ENCODE results near the gene CERCAM.

CERCAM gene

GRCh38 chr9:128420651-128421481, at the start of gene CERCAM:
Gene CERCAM (plus strand): TSS chr9:128420857. CDS start chr9:128420878, 21 bp downstream.
- peak in 2 of 3 experiments; percentile 72 to 75 for DNase-seq

- DNase-seq, result no peak
These were observed 49.0 kb upstream of the CERCAM start for GRCh38 chr9:128371630-128372117.

- no peak for DNase-seq
These were observed 48.4 kb upstream of the CERCAM start for GRCh38 chr9:128372188-128372641.

DNA sequence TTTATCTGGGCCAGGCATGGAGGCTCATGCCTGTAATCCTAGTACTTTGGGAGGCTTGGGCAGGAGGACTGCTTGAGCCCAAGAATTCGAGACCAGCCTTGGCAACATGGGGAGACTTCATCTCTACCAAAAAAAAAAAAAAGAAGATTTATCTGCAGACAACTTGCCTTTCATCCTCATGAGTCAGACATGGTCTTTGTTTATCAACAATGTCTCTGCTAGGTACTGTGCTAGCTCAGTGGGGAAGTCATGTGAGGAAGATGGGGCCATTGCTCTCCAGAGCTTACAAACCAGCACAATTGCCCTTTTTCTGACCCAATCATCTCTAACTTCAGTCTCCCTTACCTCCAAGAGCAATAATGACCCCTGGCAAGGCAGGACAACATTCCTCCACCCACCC, 47.9 kb upstream of the CERCAM start:
- DNase-seq, result no peak

DNA sequence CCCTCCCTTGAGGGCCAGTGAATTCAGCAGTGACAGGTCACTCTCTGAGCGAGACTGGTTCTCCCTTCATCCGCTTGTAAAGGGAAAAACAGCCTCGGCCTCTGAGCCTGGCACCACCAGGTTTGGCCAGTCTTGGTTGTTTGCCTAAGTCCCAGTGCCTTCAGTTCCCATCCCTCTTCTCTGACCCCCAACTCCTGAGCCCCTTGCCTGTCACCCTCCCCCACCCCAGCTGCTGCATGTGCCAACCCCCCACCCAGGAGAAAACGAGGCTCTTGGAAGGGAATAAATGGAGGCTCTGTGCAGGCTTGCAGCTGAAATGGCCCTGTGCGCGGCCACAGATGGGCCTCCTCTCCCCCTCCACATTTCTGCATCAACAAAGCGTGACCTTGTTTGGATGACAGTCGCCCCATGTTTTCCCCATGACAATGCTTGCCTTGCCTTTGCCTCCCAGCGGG, 46.4 kb upstream of the CERCAM start:
- DNase-seq, result no peak

DNA sequence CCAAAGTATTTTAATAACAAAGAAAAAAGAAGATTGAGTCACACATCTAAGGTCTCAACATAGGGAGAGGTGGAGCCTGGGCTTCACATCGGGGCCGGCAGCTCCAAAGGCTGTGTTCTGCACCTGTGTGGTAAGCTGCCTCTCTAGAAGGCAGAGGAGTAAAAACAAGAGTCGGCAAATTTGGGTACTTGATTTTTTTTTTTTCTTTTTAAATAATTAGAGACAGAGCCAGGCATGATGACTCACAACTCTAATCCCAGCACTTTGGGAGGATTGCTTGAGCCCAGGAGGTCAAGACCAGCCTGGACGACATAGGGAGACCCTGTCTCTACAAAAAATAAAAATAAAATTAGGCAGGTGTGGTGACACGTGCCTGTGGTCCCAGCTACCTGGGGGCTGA, 44.8 kb upstream of the CERCAM start:
- DNase-seq, result no peak

- peak in 1 of 3 experiments; percentile 22 for DNase-seq
These were observed 38.4 kb upstream of the CERCAM start for GRCh38 chr9:128382261-128382660.

DNA sequence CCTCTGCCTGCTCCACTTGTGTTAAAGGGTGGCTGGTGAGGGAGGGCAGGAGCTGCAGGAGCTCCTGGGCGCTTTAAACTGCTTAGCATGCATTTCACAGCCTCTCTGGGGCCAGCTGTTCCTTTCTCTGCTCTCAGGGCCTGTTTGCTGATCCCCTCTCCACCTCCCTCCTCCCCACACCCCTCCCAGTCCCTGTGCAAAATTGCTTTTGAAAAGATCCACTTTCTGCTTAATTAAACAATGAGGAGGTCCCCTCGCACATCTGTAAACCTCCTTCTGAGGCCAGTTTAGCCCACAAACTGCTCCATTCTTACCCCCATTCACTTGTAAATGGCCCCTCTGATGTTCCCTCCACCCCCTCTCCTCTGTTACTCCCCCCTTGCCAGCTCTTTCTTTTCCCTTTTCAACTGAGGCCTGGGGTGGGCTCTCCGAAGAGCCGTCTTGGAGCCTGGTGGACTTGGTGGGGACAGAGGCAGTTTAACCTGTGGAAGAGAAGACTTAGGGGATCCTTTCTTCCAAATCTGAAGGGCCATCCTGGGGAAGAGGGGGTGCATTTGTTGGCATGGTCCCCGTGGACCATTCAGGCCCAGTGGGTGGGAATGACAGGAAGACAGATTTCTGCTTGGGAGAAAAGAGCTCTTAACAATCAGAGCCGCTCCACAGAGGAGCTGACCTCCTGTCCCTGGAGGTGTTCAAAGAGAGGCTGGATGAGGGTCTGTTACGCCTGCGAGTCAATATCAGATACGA, 37.5 kb upstream of the CERCAM start:
- DNase-seq, result peak in 2 of 3 experiments; percentile 27 to 77

DNA sequence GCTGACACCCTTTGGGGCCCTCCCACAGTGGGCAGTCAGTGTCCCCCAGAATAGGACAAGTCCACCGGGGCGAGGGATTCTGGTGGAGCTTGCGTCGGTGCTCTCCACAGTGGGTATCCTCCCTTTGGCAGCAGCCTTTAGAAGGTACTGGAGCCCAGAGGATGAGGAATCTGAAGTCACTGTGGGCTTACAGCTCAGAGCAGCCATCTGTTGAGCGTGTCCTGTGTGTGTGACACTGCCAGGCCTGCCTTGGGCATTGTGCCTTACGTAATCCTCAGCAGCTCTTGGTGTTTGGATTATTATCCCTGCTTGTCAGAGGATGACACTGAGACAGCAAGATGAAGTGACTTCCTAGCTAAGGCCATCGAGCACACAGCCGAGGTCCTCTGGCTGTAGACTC, 36.9 kb upstream of the CERCAM start:
- DNase-seq, result no peak

DNA sequence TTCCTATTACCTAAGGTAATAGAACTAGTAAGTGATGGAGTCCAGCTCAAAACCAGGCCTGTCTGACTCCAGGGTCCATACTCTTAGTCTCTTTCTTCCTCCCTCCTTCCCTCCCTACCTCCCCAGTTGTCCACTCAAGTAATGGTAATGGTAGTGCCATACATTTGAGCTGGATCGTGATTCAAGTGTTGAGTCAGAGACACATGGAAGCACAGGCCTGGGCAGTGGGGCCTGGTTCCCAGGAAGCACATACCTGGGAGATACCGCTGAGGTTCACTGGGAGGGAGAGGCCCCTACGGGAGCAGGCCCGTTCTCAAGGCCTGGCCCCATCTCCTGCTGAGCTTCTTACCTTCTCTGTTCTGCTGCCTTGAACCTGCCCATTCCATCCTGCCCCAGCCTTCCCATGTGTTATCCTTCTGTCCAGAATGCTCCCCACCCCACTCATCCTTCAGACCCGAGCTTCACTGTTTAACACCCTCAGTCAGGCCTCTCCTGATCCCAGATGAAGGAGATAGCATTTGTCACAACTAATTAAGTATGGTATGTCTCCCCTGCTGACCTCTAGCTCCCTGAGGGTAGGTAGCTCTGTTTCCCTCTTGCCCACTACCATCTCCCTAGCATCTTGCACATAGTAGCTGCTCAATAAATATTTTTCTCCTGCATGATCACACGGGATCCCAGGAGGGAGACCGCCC, 35.7 kb upstream of the CERCAM start:
- DNase-seq, result no peak

GRCh38 chr9:128385496-128386460, 34.9 kb upstream of the CERCAM start:
- DNase-seq, result no peak

- DNase-seq, result no peak
These were observed 32.5 kb upstream of the CERCAM start for GRCh38 chr9:128388150-128388549.

DNA sequence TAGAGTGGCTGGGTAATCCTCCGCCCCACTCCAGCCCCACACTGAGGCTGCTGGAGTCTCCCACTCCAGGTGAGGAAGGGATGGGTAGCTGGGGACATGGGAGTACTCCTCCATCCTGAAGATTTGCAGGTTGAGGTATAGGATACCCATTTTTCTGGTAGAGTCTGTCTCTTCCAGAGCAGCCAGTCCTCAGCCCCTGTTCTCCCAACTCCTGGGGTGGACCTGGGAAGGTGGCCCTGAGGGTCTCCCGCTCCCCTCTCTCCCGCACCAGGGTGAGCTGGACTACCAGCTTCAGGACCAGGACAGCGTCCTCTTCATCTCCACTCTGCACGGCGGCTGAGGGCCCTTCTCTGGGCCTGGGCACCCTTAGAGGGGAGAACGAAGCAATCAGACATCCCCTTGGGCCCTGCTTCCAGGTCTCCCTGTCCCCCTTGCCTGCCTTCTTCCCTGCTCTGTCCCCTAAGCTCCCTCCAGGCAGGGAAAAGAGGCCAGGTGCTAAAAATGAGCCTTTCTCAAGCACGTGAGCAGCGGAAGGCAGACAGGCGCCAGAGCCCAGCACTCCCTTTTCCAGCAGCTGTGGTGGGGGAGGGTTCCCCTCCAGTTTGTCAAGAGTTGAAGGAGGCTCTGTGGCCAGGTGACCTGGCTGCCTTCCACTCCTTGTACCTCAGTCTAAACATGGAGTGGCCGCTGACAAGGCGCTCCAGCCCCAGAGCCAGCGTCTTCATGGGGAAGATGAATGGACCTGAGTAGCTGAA, 31.1 kb upstream of the CERCAM start:
- DNase-seq, result peak; percentile 61 to 93 (median 77)

DNA sequence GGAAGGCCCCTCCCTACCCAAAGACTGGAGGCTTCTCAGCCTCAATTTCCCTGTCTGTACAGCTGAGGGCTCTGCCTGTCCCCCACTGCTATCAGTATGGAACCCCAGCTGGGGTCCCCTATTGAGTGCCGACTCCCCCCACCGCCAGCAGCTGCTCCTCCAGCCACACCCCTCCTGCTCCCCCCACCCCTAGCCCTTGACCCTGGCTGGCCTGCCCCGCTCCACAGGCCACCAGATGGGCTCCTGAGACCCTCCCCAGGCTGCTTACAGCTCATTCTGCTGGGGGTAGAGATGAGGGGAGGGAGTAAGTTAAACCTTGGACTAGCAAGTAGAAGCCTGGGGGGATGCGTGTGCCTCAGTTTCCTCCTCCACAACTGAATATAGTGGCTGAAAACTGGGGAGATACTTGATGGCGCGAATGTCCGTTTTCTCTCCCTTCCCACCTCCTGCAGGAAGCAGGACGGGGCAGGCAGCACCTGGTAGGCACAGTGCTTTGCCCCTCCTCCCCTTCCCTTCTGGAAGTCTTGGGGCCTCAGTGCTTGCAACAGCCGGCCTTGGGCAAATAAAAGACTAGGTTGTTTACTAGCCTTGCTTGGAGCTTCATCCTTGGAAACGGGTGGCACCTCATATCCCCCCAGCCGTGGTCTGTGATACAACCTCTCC, 30.4 kb upstream of the CERCAM start:
- DNase-seq, result peak in 2 of 3 experiments; percentile 2 to 66

DNA sequence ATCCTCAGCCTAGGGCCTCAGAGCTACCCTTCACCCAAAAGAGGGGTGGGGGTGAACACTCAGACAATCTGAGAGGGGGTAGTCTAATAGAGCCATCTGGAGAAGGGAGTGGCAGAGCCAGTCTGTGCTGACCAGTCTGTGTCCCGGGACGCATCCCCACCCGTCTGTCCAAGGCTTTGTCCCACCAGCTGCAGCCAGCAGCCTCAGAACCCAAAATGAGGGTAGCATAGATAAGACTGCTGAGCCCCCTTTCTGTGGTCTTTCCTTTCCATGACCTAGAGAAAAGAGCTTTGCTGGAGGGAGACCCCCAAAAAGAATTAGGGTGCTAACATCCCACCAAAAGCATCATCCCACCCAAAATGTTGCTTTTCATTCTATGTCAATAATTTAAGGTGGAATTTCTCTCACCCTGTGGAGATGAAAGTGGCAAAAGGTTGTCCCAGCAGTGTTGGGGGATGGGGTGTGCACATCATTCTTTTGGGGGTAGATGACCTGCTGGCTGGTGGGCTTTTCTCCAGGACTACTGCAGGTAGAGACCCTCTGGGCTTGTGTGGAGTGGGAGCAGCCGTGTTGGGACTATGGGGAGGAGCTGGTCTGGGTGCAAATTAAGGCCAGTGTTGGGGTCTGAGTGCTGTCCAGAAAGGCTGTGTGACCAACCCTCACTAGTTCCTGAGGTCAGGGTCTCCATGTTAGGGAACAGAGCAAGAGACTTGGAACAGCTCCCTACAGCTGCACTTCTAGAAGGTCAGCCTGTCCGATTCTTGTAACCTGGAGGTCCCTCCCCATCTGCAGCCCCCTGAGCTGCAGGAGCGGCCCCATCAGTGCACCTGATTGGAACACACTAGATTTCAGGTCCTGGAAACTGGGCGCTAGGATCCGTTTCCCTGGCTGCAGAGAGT, 29.6 kb upstream of the CERCAM start:
- DNase-seq, result no peak

GRCh38 chr9:128391956-128392301, 28.7 kb upstream of the CERCAM start:
- no peak for DNase-seq

DNA sequence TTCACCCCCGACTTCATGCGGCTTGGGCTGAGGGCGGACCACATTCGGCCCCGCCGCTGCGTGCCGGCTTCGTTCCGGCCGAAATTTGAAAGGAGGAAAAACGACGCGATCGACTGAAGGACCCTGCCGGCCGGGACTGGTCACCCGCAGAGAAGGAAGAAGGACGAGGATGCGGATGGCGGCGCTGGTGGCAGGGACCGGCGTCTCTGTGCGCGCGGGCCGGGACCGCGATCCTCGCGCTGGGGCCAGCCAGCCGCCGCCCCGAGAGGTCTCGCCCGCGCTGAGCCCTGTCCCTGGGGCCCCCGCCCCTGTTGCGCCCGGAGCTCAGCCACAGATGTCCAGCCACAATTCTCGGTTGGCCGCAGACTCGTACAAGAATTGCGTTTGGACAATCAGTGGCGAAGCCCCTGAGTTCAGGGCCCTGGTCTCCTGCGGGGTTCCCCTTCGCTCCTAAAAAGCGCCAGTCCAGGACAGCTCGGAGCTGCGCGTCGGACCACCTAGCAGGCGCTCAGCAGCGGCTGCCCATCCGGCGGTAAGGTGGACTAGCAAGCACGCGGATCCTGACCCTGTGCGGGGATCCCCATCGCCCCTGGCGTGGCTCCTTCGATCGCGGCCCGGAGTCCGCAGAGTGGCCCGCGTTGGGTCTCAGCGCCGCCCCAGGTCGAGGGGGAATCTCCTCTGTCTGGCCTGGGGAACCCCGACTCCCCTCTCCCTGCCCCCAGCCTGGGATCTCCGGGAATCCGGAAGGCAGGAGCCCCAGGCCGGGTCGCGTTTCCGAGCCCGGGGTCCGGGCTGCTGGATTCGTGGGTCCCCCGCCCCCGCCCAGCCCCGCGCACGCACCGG, 28.1 kb upstream of the CERCAM start:
- DNase-seq, result no peak

- no peak for DNase-seq
These were observed 27.4 kb upstream of the CERCAM start for GRCh38 chr9:128393145-128393775.
